DOHH2 (cell line): ENCODE results near the gene PAQR8.

Experiments used
- CTCF ChIP-seq: fragments of 200-600 bp; sonication (generic); IDR thresholded peaks from one replicate; pipeline ENCODE4 v1.5.1; 2014; ENCODE audit warnings: antibody characterized with exemption, mild to moderate bottlenecking, low read depth, low read length; ENCODE audit not compliant: poor library complexity, severe bottlenecking
- EZH2phosphoT487 ChIP-seq: fragments of 200-600 bp; sonication (generic); IDR thresholded peaks from 2 replicates; pipeline ENCODE4 v1.6.1; 2017; ENCODE audit warnings: borderline replicate concordance, mild to moderate bottlenecking, antibody characterized with exemption, low read length, moderate library complexity, mixed read lengths

- TF ChIP-seq CTCF (no peak), EZH2phosphoT487 (no peak)
Measured at GRCh38 chr6:52395969-52396368, 34.0 kb downstream of the PAQR8 start.
